AG10803 (cell line): ENCODE measurements around the gene PCSK6.

Experiments used
- DNase-seq: peaks from one replicate; pipeline ENCODE4 v3.0.0; 2010; ENCODE audit warnings: low read depth
- H3K4me3 ChIP-seq: 2 replicates; pipeline ENCODE4 v1.5.1; 2011; ENCODE audit warnings: mild to moderate bottlenecking, low read length, control low read depth
- TF ChIP-seq, protein P1 (sequence below): conservative IDR thresholded peaks from 2 replicates; pipeline ENCODE4 v1.5.1; 2011; ENCODE audit warnings: mild to moderate bottlenecking, low read length, control low read depth, inconsistent platforms

PCSK6 gene

GRCh38 chr15:101535170-101535902 lies 45.8 kb upstream of the PCSK6 start:
- H3K4me3 ChIP-seq, result no peak overlapping the region
- no peak for DNase-seq
- TF ChIP-seq, protein P1, sequence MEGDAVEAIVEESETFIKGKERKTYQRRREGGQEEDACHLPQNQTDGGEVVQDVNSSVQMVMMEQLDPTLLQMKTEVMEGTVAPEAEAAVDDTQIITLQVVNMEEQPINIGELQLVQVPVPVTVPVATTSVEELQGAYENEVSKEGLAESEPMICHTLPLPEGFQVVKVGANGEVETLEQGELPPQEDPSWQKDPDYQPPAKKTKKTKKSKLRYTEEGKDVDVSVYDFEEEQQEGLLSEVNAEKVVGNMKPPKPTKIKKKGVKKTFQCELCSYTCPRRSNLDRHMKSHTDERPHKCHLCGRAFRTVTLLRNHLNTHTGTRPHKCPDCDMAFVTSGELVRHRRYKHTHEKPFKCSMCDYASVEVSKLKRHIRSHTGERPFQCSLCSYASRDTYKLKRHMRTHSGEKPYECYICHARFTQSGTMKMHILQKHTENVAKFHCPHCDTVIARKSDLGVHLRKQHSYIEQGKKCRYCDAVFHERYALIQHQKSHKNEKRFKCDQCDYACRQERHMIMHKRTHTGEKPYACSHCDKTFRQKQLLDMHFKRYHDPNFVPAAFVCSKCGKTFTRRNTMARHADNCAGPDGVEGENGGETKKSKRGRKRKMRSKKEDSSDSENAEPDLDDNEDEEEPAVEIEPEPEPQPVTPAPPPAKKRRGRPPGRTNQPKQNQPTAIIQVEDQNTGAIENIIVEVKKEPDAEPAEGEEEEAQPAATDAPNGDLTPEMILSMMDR, result no peak

GRCh38 chr15:101534376-101534970 lies 45.0 kb upstream of the PCSK6 start:
- H3K4me3 ChIP-seq, result no peak overlapping the region
- TF ChIP-seq, protein P1, result no peak
- no peak for DNase-seq

GRCh38 chr15:101533371-101534140 lies 44.0 kb upstream of the PCSK6 start:
- no peak for DNase-seq
- no peak overlapping the region for H3K4me3 ChIP-seq
- TF ChIP-seq, protein P1, result no peak

GRCh38 chr15:101532865-101533264 lies 43.4 kb upstream of the PCSK6 start:
- TF ChIP-seq, protein P1, result no peak
- DNase-seq, result no peak
- no peak overlapping the region for H3K4me3 ChIP-seq

- TF ChIP-seq, protein P1, result no peak
- no peak for DNase-seq
- no peak overlapping the region for H3K4me3 ChIP-seq
These were observed 41.7 kb upstream of the PCSK6 start for GRCh38 chr15:101531170-101531569.

GRCh38 chr15:101530224-101530958 lies 40.9 kb upstream of the PCSK6 start:
- DNase-seq, result no peak
- TF ChIP-seq, protein P1, result no peak
- H3K4me3 ChIP-seq, result no peak overlapping the region
